Activated CD8-positive, alpha-beta memory T cell treated with anti-CD3 and anti-CD28 coated beads for 48 hours (primary cell): Measurements from ENCODE around the gene SURF1.
"Not testable (repeated sequence)": the region's sequence is repeated elsewhere in the genome, so short reads cannot be mapped to it uniquely, and the experiment has no call there.

ENCODE experiments used
- DNase-seq, 3 experiments: peaks; one replicate each; pipeline ENCODE4 v3.0.0-alpha.2; 2020; ENCODE audit warnings: low read depth in 2 of 3, low spot score in 2 of 3

SURF1 gene

GRCh38 chr9:133327021-133327420 lies 29.3 kb downstream of the SURF1 start:
- not testable (repeated sequence) for DNase-seq

- no peak for DNase-seq
These were observed 32.1 kb downstream of the SURF1 start for GRCh38 chr9:133323991-133324703.

- DNase-seq: no peak
These were observed 33.1 kb downstream of the SURF1 start for GRCh38 chr9:133323211-133323610.

DNA sequence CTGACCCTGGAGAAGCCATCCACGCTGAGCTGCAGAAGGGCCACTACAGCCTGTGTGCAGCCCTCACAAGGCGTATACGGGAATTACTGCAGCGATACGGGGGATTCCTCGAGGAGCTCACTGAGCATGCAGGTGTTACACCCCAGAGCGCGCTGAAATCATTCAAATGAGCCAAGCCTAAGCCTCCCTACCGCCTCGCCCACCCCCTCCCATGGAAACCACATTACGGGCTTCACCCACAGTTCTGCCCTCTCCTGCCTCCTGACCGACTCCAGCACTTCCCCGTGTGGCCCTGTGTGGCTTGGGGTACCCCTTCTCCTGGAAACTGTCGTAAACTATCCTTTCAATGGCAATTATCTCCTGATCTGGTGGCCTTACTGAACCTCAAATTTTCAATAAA lies 33.6 kb downstream of the SURF1 start:
- DNase-seq: no peak

DNA sequence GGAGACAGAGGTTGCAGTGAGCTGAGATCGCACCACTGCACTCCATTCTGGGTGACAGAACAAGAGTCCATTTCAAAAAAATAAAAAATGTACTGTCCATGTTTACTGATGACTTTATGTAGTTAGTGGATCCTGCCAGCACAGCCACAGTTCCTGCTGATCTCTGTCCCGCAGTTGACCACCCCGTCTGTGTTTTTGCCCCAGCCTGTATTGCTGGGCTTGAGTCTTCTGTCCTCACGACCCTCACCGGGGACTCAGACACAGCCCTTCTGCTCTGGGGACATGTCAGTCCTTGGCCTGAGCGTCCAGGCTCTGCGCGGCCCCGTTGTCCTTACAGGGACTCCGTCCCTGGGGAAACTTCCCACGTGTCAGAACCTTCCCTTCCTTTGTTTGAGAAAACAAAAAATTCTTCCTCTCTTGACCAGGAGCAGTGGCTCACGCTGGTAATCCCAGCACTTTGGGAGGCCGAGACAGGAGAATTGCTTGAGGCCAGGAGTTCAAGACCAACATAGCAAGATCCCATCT lies 34.8 kb downstream of the SURF1 start:
- no peak for DNase-seq

- DNase-seq: no peak
These were observed 35.8 kb downstream of the SURF1 start for GRCh38 chr9:133320421-133320881.

DNA sequence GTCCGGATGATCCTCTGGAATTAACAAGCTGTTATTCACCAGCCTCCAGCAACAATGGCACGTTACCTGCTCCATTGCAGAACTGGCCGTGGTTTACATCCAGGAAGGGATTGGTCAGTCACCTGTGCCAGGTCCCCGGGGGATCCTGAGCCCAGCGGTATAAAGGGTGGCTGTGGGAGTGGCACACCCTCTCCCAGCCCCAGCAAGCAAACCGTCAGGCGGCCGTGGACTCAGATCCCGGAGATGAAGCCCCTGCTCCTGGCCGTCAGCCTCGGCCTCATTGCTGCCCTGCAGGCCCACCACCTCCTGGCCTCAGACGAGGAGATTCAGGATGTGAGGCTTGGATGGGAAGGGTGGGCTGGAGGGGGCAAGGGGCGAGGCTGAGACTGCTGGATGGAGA lies 38.7 kb downstream of the SURF1 start:
- not testable (repeated sequence) for DNase-seq

DNA sequence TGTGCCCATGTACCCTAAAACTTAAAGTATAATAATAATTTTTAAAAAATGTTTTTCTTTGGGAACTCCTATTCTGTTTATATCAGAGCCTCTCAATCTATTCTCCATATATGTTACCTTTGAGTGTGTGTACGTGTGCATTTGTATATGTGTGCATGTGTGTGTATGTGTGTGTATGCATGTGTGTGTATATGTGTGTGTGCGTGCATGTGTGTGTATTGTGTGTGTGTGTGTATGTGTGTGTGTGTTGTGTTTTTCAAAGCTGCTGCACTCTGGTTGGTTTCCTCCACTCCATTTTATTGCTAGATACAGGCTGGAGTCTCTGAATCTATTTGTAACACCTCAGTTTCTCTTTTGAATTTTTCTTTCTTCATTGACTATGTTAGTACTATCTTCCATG lies 40.3 kb downstream of the SURF1 start:
- no peak for DNase-seq

DNA sequence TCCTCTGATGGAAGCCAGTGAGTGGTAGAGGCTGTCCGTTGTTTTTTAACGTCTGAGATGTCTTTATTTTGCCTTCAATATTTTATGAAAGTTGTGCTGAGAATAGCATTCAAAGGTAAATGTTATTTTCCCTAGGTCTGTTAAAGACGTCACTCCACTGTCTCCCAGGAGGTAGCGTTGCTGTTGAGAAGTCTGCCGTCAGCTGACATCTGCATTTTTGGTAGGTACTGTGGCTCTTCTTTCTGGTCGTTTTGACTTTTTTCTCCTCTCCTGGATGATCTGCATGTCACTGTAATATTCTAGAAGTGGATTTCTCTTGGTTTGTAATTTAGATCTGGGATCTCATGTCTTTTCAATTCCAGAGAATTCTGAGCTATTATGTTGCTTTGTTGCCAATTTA lies 46.7 kb downstream of the SURF1 start:
- no peak for DNase-seq

- DNase-seq: no peak
These were observed 49.0 kb downstream of the SURF1 start for GRCh38 chr9:133307301-133307700.

DNA sequence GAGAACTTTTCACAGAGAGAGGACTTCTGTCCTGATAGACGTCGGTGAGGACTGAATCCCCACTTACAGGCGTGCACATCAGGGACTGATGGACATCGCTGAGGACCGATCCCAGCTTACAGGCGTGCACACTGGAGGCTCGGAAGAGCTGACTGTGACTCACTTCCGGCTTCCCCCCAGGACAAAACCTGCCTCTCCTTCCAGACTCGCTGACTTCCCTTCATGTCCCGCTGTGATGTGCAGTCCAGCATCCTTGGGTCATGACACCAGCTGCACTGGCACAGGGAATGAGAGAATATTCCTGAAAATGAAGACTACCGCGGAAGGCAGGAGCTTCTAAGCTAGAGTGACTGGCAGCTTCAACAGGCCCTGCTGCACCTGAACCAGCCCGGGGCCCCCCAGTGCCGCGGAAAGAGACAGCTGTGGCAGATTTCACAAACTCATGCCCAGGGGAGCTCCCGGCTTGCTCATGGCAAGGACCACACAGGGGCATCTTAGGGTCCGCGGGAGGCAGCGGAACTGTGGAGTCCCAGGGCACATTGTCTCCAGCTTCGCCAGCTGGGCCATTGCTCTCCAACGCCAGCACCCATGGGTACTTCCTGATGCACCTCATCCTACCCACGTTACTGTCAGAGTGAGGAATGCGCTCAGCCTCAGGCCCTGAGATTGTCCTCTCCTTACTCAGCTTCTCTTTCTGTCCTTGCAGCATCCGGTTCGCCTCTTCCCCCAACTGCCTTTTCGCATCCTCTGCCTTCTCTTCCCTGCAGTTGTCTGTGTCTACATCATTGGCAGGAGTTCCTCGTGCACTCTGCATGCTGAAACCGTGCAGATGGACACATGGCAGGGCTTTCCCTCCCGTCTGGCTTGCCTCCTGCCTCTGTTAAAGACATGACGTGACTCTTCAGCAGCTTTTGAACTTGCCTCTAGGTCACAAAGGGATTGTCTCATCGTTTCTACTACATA lies 49.8 kb downstream of the SURF1 start:
- DNase-seq: no peak

GRCh38 chr9:133305731-133306130 lies 50.6 kb downstream of the SURF1 start:
- DNase-seq: no peak

DNA sequence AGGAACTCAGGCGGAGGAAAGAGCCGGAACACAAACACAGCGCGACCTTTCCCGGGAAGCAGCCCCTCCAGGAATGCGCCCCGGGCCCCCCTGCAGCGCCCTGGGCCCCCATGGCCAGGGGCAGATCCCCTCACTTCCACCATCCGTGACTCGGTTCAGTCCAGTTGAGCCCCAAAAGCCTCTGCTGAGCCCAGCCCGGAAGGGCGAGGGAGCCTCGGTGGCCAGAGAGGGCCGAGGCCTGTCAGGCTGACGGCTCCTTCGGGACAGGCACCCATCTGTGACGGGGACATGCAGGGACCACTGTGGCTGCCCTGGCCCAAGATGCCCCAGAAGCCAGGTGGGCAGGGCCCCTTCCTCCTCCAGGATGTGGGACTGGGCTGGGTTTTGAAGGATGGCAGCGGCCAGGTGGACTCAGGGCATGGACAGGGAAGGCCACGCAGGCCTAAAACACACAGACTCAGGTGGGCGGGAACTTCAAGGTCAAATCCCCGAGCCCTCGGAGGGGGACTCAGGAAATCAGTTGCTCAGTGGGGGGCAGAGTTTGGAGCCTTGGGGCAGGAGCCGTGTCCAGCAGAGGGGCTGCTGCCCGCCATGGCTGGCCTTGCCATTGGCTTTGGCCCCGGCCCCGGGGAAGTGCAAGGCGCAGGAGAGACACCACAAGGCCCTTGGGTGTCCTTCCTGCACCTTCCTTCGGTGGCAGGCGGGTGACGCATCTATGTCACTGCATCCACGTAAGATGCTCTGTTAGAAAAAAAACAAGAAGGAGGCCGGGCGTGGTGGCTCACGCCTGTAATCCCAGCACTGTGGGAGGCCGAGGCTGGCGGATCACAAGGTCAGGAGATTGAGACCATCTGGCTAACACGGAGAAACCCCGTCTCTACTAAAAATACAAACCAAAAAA lies 51.6 kb downstream of the SURF1 start:
- no peak for DNase-seq

- no peak for DNase-seq
These were observed 52.2 kb downstream of the SURF1 start for GRCh38 chr9:133304158-133304470.

DNA sequence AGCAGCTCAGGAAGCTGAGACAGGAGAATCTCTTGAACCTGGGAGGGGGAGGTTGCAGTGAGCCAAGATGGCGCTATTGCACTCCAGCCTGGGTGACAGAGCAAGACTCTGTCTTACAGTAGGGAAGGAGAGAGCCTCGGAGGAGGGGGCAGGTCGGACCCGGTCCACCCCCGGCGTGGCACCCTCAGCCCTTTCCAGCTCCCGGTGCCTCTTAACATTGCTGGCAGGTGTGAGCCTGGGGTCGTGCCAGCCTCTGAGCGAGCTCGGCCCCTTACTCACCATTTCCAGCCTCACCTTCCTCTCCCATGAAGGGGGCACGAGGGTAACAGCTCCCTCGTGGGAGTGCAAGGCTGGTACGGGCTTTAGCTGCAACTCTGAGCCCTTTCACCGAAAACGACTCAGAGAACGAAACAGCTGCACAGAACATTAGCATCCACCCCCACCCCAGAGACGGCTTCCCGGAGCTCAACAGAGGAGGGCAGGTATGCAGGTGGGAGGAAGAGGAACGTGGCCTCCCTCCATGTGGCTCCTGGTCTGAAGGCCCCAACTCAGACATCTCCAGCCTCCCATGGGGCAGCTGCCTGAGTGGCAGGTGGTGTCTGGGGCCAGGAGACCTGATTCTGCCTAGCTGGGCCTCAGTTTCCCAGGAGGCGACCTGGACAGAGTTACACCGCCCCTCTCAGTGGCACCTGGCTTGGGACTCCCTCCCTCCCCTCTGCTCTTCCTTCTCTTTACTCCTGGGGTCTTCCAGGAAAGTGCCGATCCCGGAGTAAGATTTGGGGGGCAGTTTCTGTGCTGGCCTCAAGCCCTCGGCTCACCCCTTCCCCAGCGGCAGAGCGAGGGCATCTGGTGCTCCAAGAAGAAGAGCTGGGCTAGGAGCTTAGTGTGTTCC lies 52.8 kb downstream of the SURF1 start:
- no peak for DNase-seq
